ENCODE measurements around the gene ZBTB9. TPM values are rescaled to one million over a fixed set of nuclear protein-coding genes. Genes with fewer than 3 reads are reported as not detected.

Gene ZBTB9
- total RNA-seq, result 10.4 and 11.8 TPM in 2 replicates
- 6.1 TPM for total RNA-seq (2013)
- 2.8 and 2.9 TPM in 2 replicates for polyA plus RNA-seq
- 6.4 and 8.7 TPM in 2 replicates for polyA minus RNA-seq

DNA sequence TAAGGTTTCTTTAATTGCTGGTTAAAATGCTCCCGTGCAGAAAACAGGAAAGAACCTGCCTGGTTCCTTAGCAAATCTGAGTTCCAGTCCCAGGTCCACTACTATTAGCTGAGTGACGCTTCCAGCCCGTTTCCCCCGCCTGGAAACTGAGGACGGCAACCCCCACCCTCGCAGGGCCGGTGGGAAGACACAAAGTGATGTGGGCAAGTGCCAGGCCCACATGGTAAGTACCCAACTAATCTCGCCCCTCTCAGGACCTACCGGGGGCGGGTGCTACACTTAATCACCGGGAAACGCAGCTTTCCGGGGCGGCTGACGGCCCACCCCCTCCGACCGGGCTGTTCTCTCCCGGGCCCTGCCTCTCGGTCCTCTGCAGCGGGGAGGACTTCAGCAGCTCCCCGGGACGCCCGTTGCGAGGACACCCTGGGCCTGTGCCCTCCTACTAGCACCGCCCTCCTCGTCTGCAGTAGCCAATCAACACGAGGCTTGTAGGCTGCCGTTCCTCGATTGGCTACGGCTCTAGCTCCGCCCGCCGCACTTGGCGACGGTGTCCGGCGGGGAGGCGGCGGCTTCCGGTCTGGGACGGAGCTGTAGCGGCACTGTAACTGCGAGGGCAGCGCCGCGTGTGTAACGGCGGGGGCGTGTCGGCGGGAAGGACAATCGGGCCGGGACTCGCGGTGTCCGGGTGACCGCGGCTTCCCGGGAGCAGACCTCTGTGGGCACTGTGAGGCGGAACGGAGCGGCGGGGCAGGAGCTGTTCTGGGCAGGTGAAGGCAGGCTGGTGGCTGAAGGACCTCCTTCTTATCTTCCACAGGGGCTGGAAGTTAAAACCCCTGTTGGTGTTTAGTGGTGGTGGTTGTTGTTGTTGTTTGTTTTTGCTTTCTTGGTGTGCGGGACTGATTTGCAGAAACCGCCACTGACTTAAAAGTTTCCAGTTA, at the start of gene ZBTB9:
Gene ZBTB9 (plus strand): TSS at position 568 of the 938 bp plus-strand sequence. CDS start 525 bp downstream, outside the sequence.
- Histone ChIP-seq H3K27me3 (replicated peaks in 1 of 4; ENCODE audit: control extremely low read depth in 1 of 4, control insufficient read depth in 3 of 4, insufficient read depth in 4 of 4, low read length in 3 of 4) (no peaks in the 10 kb centered on the region), H3K9me3 (ENCODE audit: control extremely low read depth in 1 of 3, control insufficient read depth in 2 of 3, insufficient read depth in 1 of 3, low read length in 2 of 3) (no peaks in the 10 kb centered on the region), H3K4me2 (replicated peaks; ENCODE audit: low read depth, low read length, poor library complexity, severe bottlenecking) (peak within 1 kb of the TSS; percentile 92), H4K20me1 (ENCODE audit: control insufficient read depth, insufficient read depth, low read length, poor library complexity, severe bottlenecking) (peaks cover 4% of the 10 kb centered on the region), H3K4me1 (ENCODE audit: control insufficient read depth in 2 of 2, insufficient read depth in 2 of 2, low read length in 2 of 2) (peaks cover 12 to 21% of the 10 kb centered on the region in 2 donors), H2AFZ (ENCODE audit: insufficient read depth, low read depth, low read length, poor library complexity, severe bottlenecking) (peak within 1 kb of the TSS; percentile 88), H3K27ac (ENCODE audit: low read length in 2 of 2) (peak within 1 kb of the TSS; percentile 57 to 84), H3K79me2 (ENCODE audit: control insufficient read depth, insufficient read depth, low read length) (peaks cover 40% of the 10 kb centered on the region), H3K36me3 (replicated peaks in 1 of 2; ENCODE audit: control extremely low read depth in 1 of 2, control insufficient read depth in 1 of 2, extremely low read depth in 1 of 2, insufficient read depth in 2 of 2, low read length in 1 of 2) (peaks cover 0 to 3% of the 10 kb centered on the region in 2 experiments), H3K9ac (ENCODE audit: low read length) (peak within 1 kb of the TSS; percentile 79), H3K4me3 (ENCODE audit: control extremely low read depth in 1 of 5, extremely low read depth in 1 of 5, insufficient read depth in 1 of 5, low read depth in 2 of 5, low read length in 4 of 5) (peak within 1 kb of the TSS; percentile 77 to 94 (median 81))
- CTCF ChIA-PET, result interaction anchor here (0.6 to 2.1 kb wide), 13 partner anchors 19 to 153 kb away, joined by 3 to 8 read pairs (median 3); partner anchors contain the start of gene CUTA
- Mint-ChIP-seq H3K27ac (peak within 1 kb of the TSS; percentile 93), H3K9me3 (ENCODE audit: insufficient read depth) (no peaks in the 10 kb centered on the region), H3K4me1 (peaks cover 32% of the 10 kb centered on the region), H3K27me3 (no peaks in the 10 kb centered on the region), H3K4me3 (peak within 1 kb of the TSS; percentile 99)
- POLR2A ChIA-PET, result interaction anchor here (0.5 to 1.8 kb wide), 11 partner anchors 29 to 183 kb away, joined by 3 to 16 read pairs (median 4); partner anchors contain the start of genes CUTA, PHF1, RGL2 and RPS18
- ATAC-seq (ENCODE audit: low read depth), result peak; percentile 100
- WGBS (ENCODE audit: insufficient coverage), result under 1% methylated on average over 63 of the region's 65 CpGs
- DNase-seq, result peak; percentile 94
- intact Hi-C loops (cut with micrococcal nuclease), result loop anchor here (1.0 kb wide), 5 partner anchors 23 to 126 kb away; partner anchors contain the start of genes BAK1 and CUTA
- TF ChIP-seq, protein P1, sequence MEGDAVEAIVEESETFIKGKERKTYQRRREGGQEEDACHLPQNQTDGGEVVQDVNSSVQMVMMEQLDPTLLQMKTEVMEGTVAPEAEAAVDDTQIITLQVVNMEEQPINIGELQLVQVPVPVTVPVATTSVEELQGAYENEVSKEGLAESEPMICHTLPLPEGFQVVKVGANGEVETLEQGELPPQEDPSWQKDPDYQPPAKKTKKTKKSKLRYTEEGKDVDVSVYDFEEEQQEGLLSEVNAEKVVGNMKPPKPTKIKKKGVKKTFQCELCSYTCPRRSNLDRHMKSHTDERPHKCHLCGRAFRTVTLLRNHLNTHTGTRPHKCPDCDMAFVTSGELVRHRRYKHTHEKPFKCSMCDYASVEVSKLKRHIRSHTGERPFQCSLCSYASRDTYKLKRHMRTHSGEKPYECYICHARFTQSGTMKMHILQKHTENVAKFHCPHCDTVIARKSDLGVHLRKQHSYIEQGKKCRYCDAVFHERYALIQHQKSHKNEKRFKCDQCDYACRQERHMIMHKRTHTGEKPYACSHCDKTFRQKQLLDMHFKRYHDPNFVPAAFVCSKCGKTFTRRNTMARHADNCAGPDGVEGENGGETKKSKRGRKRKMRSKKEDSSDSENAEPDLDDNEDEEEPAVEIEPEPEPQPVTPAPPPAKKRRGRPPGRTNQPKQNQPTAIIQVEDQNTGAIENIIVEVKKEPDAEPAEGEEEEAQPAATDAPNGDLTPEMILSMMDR (IDR thresholded peaks at IDR 0.05), result no peak
- TF ChIP-seq EZH2 (IDR thresholded peaks at IDR 0.05; ENCODE audit: borderline replicate concordance, insufficient read depth, low read depth, low read length, poor library complexity, severe bottlenecking), result no peak

All from B cell (primary cell).